ENCODE results near the gene NME1.
"Not testable (repeated sequence)": the region's sequence is repeated elsewhere in the genome, so short reads cannot be mapped to it uniquely, and the experiment has no call there.

The NME1 gene

DNA sequence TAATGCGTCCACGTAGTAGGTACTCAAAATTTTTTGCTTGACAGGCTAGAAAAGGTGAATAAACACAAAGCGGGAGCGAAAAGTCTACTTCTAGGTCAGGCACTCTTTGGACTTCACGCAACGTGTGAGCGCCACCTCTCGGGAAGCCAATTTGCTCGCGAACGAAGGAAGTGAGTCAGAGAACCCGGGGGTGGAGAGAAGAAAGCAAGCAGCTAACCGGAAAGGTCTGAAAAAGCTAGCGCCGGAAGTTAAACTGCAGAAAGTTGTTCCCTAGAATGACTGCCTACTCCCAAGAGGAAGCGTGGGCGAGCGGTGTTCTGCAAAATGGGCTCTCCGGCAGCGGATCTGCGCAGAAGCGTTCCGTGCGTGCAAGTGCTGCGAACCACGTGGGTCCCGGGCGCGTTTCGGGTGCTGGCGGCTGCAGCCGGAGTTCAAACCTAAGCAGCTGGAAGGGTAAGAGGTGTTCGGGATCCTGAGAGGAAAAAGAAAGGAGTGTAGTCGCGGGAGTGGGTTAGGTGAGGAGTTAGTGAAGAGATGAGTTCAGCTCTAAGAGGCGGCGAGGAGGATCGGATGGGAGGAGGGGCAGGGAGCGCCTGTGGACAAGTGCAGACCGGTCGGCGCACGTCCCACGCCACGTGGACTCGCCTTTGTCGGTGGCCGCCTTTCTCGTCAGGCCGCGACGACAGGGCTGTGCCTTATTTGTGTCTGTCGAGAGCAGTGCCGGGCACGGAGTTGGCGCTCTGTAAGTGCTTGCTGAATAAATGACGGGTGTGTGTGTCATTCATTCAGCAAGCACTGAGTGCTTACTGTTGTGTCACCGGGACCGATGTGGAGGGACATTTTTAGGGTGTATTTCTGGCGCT, at the start of gene NME1:
Gene NME1, plus strand, starts transcription at position 350 of the 863 bp plus-strand sequence. CDS start 2,096 bp downstream, outside the sequence.
- in situ Hi-C loops (cut with MboI; ENCODE audit: low sequenced_read_pairs) = no loop called here

DNA sequence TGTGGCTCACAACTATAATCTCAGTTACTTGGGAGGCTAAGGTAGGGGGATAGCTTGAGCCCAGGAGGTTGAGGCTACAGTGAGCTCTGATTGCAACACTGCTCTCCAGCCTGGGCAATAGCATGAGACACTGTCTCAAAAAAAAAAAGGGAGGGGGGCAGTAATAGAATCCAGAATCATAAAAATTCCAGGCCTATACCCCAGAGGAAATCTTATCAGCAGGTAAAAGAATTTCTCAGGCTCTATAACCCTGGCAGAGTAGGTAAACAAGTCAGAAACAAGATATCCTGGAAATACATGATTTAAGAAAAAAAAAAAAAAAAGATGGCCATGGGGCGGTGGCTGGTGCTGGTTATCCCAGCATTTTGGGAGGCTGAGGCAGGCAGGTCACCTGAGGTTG, 45.6 kb upstream of the NME1 start:
- in situ Hi-C loops (cut with MboI; ENCODE audit: low sequenced_read_pairs) = no loop called here

DNA sequence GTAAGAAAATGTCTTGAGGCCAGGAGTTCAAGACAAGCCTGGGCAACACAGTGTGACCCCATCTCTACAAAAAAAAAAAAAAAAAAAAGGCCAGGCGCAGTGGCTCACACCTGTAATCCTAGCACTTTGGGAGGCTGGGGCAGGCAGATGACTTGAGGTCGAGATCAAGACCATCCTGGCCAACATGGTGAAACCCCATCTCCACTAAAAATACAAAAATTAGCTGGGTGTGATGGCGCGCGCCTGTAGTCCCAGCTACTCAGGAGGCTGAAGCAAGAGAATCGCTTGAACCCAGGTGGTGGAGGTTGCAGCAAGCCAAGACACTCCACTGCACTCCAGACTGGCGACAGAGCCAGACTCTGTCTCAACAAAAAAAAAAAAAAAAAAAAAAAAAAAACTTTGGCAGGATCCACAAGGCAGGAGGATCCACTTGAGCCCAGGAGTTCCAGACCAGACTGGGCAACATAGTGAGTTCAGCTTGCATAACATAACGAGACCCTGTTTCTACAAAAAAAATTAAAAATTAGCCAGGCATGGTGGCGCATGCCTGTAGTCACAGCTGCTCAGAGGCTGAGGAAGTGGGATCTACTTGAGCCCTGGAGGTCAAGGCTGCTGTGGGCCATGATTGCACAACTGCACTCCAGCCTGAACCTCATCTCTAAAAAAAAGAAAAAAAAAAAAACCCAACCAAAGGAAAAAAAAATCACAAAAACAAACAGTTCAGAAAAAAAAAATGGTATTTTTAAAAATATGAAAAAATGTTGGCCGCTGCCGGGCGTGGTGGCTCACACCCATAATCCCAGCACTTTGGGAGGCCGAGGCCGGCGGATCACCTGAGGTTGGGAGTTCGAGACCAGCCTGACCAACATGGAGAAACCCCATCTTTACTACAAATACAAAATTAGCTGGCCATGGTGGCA, 40.8 kb upstream of the NME1 start:
- in situ Hi-C loops (cut with MboI; ENCODE audit: low sequenced_read_pairs) = not testable (repeated sequence)

DNA sequence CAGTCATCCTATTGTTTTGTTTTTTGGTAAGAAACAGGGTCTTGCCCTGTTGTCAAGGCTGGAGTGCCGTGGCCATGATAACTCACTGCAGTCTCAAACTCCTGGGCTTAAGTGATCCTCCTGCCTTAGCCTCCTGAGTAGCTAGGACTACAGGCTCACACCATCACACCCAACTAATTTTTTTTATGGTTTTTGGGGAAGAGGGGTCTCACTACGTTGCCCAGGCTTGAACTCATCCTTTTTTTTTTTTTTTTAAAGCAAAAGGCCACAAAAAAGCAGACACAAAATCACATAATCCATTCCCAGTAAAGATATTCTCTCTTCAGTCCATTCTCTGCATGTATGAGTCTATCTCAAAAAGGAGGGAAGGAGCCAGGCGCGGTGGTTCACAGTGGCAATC, 38.2 kb upstream of the NME1 start:
- in situ Hi-C loops (cut with MboI; ENCODE audit: low sequenced_read_pairs) = no loop called here

- in situ Hi-C loops (cut with MboI; ENCODE audit: low sequenced_read_pairs) = no loop called here
Measured at GRCh38 chr17:51118330-51119195, 34.8 kb upstream of the NME1 start.

DNA sequence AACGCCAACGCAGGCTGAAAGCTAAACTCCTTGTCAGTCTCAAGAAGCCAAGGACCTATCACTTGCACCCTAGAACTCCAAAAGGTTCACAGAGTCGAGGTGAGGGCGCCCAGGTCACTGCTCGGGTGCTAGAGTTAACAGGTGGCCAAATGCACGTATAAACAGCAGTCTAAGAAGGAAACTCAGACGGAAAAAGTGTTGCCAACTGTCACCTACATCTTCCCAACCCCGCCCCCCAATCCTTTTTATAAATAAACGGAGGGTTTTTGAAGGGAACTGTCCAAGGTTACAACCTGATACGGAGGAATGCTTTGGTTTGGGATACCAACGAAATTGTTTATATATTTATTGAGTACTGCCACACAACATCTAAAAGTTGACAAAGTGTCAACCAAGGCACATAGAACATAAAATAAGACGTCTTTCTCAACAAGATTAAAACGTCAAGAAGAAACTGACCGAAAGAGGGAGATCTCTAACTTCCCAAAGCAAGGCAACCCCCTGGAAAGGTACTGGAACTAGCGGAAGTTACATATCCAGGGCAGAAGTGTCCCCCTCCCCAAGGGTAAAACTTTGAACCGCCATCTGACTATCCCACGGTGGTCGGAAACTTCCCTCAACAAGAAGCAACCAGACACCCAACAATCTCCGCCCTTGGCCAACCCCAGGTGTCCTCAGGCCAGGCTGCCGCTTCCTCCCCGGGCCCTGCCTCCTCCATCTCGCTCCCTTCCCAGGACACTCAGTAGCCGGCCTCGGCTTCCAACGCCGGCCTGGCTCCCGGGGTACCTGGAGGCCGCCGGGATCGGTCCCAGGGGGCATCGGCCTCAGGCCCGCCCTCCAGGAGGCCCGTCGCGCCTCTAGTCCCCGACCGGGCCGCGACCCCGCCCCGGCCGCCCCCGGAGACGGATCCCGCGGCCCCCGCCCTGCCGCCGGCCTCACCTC, 33.7 kb upstream of the NME1 start:
- in situ Hi-C loops (cut with MboI; ENCODE audit: low sequenced_read_pairs) = no loop called here

- in situ Hi-C loops (cut with MboI; ENCODE audit: low sequenced_read_pairs) = no loop called here
Measured at GRCh38 chr17:51120357-51120738, 33.0 kb upstream of the NME1 start.

- in situ Hi-C loops (cut with MboI; ENCODE audit: low sequenced_read_pairs) = no loop called here
Measured at GRCh38 chr17:51120739-51121619, 32.4 kb upstream of the NME1 start, which contains the start of gene SPAG9. SPAG9 (minus strand) TSS chr17:51120868; CDS start chr17:51120656, 212 bp downstream.

- in situ Hi-C loops (cut with MboI; ENCODE audit: low sequenced_read_pairs) = no loop called here
Measured at GRCh38 chr17:51121620-51122472, 31.5 kb upstream of the NME1 start.

DNA sequence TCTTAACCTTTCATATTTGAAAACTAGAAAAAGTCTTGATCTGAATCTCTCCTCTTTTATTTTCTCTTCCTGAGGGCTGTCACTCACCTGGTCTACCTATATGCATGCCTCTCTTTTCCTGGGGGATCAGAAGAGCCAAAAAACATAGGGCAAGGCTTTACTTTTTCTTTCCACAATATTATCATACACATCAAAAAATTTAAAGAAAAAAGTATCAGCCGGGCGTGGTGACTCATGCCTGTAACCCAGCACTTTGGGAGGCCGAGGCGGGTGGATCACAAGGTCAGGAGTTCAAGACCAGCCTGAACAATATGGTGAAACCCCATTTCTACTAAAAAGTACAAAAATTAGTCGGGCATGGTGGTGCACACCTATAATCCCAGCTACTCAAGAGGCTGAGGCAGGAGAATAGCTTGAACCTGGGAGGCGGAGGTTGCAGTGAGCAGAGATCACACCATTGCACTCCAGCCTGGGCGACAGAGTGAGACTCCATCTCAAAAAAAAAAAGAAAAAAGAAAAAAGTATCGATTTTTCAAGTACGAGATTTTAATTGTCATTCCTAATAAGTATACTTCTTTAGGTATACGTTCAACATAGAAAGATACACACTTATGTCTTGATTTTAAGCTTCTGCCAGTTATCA, 30.8 kb upstream of the NME1 start:
- in situ Hi-C loops (cut with MboI; ENCODE audit: low sequenced_read_pairs) = not testable (repeated sequence)

DNA sequence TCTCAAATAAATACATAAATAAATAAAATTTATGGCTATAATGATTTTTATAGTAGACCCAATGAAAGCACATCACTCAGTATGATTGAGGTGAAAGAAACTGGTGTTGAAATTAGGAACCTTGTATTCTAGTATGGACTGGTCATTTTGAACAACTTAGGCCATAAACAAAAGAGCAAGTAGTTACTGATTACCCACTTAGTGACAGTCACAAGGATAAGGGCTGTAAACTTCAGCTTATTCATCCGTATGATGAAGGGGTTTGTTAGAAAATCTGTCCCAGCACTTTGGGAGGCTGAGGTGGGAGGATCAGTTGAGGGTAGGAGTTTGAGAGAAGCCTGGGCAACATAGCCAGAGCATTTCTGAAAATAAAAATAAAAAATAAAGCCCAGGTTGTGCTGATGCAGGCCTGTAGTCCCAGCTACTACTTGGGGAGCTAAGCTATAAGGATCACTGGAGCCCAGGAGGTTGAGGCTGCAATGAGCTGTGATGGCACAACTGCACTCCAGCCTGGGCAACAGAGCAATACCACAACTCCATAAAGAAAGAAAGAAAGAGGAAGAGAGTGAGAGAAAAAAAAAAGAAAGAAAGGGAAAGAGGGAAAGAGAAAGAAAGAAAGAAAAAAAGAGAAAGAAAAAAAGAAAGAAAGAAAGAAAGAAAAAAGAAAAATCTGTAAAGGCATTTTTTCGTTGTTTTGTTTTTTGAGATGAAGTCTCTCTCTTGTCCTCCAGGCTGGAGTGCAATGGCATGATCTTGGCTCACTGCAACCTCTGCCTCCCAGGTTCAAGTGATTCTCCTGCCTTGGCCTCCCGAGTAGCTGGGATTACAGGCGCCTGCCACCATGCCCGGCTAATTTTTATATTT, 28.5 kb upstream of the NME1 start:
- in situ Hi-C loops (cut with MboI; ENCODE audit: low sequenced_read_pairs) = no loop called here

GRCh38 chr17:51128076-51128475, 25.3 kb upstream of the NME1 start:
- in situ Hi-C loops (cut with MboI; ENCODE audit: low sequenced_read_pairs) = no loop called here

DNA sequence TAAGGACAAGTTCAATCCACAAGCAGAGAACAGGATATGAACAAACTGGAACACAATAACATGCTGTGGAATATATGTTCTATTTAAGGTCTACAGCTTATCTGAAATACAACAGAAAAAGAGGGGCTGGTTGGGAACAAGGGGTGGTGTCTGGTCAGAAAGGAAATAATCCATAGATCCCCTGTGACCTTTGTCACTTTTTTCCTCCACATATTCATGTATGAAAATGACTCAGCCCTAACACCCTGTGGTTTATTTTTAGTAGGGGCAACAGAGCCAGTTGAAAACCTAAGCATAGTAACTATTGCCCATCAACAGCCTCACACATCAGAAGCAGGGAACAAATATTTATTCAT, 20.4 kb upstream of the NME1 start:
- in situ Hi-C loops (cut with MboI; ENCODE audit: low sequenced_read_pairs) = no loop called here

- in situ Hi-C loops (cut with MboI; ENCODE audit: low sequenced_read_pairs) = no loop called here
Measured at GRCh38 chr17:51133365-51133764, 20.0 kb upstream of the NME1 start.

GRCh38 chr17:51135956-51136355, 17.4 kb upstream of the NME1 start:
- in situ Hi-C loops (cut with MboI; ENCODE audit: low sequenced_read_pairs) = no loop called here

DNA sequence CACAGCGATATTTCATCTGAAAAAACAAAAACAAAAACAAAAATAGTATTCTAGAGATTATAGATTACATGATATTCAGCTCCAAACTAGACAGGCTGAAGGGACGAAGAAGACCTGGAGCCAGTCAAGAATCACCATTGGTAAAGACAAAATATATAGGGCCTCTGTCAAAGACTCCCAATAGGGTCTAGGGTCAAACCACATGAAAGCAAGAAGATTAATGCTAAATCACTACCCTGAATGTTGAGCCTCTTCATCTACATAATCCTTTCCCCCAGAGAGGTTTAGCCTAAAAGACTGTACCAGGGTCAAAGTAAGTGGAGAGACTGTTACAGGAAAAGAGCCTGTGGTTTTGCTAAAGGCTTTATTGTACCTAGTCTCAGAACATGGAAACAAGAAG, 10.8 kb upstream of the NME1 start:
- in situ Hi-C loops (cut with MboI; ENCODE audit: low sequenced_read_pairs) = loop anchor here (10.0 kb wide), 1 partner anchor 138 kb away; no protein-coding TSS in a partner anchor

Measured in HL-60/S4 treated with retinoic acid at 250 ng/mL for 4 days and 3 days (cell line).